ENCODE data around the gene ATG9B.

Gene ATG9B

DNA sequence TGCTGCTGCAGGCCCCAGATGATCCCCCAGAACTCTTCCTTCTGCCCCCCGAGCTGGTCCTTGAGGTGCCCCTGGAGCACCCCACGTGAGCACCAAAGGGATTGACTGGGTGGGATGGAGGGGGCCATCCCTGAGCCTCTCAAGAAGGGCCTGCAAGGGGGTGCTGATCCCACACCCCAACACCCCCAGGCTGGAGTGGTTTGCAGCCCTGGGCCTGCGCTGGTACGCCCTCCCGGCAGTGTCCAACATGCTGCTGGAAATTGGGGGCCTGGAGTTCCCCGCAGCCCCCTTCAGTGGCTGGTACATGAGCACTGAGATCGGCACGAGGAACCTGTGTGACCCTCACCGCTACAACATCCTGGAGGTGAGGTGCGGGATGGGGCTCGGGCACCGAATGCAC, 25.3 kb downstream of the ATG9B start:
- no peak for DNase-seq (ENCODE audit: low read depth, low spot score)

DNA sequence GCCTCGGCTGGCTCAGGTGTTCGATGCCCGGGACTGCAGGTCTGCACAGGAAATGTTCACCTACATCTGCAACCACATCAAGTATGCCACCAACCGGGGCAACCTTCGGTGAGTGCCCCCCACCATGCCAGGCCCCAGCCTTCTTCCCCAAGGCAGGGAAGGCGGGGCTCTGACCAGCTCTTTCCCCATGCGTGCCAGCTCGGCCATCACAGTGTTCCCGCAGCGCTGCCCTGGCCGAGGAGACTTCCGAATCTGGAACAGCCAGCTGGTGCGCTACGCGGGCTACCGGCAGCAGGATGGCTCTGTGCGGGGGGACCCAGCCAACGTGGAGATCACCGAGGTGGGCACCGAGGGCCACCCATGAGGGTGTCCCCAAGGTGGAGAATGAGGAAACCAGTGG, 26.0 kb downstream of the ATG9B start:
- DNase-seq (ENCODE audit: low read depth, low spot score): no peak

DNA sequence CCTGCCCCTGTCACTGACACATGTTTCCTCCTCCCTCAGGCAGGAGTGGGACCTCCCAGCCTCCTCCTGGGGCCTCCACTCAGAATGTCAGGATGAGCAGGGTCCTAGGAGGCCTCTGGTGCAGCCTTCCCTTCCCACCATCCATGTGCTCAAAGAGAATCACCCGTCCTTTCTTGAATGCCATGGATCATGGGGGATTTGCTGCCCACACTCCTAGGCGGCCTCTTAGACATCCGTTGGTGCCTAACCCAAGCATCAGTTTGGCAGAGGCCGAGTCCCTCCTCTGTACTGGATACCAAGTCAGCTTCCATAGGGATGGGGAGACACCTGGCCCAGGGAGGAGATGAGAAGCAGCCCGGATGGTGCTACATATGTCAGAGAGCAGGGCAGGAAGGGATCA, 26.5 kb downstream of the ATG9B start:
- no peak for DNase-seq (ENCODE audit: low read depth, low spot score)

DNA sequence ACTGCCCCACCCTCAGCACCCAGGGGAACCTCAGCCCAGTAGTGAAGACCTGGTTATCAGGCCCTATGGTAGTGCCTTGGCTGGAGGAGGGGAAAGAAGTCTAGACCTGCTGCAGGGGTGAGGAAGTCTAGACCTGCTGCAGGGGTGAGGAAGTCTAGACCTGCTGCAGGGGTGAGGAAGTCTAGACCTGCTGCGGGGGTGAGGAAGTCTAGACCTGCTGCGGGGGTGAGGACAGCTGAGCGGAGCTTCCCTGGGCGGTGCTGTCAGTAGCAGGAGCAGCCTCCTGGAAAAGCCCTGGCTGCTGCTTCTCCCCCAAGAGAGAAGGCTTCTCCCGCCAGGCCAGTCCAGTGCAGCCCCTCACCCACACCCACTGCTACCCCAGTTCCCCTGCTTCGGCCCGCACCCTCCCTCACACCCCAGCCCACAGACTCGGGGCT, 27.2 kb downstream of the ATG9B start:
- no peak for DNase-seq (ENCODE audit: low read depth, low spot score)

DNA sequence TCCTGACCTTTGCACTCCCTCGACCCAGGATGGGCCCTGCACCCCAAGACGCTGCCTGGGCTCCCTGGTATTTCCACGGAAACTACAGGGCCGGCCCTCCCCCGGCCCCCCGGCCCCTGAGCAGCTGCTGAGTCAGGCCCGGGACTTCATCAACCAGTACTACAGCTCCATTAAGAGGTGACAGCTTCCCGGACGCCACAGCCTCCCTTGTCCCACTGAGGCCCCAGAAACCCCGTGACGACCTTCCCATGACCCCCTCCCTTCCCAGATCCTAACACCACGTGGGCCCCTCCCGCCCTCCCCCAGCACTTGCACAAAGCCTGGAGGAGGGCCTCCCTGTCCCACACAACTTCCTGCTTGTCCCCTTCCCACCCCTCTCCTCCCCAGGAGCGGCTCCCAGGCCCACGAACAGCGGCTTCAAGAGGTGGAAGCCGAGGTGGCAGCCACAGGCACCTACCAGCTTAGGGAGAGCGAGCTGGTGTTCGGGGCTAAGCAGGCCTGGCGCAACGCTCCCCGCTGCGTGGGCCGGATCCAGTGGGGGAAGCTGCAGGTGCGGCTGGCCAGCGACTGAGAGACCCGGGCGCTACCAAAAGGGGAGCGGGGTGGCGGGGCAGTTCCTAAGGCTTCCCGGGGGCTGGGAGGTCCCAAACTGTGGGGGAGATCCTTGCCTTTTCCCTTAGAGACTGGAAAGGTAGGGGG, 27.8 kb downstream of the ATG9B start:
- no peak for DNase-seq (ENCODE audit: low read depth, low spot score)

DNA sequence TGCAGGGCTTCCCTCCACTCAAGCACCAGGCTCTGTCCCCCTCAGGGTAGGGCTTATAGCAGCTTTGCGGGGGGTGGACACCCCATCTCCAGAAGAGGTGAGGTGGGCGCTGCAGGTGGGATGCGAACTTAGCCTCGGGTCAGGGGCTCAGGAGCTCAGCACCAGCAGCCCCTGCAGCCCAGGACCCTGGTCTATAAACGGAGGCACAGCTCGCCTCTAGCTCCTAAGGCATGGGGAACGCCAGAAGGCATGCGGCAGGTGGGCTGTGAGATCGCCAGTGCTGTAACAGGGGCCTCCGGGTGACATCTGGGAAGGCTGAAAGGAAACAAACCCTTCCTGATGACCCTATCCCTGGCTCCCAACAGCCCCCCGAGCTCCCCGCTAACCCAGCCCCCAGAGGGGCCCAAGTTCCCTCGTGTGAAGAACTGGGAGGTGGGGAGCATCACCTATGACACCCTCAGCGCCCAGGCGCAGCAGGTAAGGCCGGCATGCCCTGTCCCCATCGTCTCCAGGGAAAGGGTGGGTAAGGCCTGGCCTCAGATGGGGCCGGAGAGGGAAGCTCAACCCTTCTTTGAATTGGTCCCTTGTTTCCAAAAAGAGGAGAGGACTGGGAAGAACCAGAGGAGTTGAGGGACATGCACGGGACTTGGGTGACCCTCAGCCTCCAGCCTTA, 29.3 kb downstream of the ATG9B start:
- DNase-seq (ENCODE audit: low read depth, low spot score): no peak

DNA sequence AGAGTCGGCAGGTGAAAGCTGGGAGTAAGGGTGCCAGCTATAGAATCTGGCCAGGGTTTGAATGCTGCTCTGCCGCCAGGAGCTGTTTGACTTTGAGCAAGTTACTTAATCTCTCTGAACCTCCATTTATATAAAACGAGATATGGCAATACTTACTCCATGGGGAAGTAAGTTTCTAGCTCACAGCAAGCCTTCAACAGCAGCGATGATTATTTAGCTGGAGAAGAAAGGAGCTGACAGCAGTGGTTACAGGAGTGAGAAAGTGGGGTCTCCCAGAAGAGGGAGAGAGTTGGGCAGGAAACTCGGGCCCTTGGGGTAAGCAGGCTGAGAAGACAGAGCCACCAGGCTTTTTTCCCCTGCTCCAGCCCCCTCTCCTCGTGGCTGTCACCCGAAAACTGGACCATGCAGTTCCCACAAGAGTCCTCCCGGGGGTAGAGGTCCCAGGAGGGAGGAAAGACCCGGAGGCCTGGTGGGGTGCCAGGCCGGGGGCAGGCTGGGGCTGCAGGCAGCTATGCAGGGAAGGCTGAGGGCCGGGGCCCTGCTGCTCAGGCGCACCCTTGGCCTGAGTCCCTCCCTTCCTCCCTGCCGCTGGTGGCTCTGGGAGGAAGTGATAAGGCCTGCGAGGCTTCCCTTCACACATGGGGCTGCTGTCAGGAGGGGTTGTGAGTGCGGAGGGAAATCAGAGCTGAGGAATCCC, 30.0 kb downstream of the ATG9B start:
- DNase-seq (ENCODE audit: low read depth, low spot score): no peak

DNA sequence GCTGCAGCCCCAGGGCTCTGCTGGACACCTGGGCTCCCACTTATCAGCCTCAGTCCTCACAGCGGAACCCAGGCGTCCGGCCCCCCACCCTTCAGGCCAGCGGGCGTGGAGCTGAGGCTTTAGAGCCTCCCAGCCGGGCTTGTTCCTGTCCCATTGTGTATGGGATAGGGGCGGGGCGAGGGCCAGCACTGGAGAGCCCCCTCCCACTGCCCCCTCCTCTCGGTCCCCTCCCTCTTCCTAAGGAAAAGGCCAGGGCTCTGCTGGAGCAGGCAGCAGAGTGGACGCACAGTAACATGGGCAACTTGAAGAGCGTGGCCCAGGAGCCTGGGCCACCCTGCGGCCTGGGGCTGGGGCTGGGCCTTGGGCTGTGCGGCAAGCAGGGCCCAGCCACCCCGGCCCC, 30.8 kb downstream of the ATG9B start:
- DNase-seq (ENCODE audit: low read depth, low spot score): no peak

DNA sequence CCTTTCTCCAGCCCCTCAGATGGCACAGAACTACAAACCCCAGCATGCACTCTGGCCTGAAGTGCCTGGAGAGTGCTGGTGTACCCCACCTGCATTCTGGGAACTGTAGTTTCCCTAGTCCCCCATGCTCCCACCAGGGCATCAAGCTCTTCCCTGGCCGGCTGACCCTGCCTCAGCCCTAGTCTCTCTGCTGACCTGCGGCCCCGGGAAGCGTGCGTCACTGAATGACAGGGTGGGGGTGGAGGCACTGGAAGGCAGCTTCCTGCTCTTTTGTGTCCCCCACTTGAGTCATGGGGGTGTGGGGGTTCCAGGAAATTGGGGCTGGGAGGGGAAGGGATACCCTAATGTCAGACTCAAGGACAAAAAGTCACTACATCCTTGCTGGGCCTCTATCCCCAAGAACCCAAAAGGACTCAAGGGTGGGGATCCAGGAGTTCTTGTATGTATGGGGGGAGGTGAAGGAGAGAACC, 31.4 kb downstream of the ATG9B start:
- DNase-seq (ENCODE audit: low read depth, low spot score): no peak

DNA sequence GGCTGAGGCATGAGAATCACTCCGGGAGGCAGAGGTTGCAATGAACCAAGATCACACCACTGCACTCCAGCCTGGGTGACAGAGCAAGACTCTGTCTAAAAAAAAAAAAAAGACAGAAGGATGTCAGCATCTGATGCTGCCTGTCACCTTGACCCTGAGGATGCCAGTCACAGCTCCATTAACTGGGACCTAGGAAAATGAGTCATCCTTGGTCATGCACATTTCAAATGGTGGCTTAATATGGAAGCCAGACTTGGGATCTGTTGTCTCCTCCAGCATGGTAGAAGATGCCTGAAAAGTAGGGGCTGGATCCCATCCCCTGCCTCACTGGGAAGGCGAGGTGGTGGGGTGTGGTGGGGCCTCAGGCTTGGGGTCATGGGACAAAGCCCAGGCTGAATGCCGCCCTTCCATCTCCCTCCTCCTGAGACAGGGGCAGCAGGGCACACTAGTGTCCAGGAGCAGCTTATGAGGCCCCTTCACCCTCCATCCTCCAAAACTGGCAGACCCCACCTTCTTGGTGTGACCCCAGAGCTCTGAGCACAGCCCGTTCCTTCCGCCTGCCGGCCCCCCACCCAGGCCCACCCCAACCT, 32.1 kb downstream of the ATG9B start:
- no peak for DNase-seq (ENCODE audit: low read depth, low spot score)

DNA sequence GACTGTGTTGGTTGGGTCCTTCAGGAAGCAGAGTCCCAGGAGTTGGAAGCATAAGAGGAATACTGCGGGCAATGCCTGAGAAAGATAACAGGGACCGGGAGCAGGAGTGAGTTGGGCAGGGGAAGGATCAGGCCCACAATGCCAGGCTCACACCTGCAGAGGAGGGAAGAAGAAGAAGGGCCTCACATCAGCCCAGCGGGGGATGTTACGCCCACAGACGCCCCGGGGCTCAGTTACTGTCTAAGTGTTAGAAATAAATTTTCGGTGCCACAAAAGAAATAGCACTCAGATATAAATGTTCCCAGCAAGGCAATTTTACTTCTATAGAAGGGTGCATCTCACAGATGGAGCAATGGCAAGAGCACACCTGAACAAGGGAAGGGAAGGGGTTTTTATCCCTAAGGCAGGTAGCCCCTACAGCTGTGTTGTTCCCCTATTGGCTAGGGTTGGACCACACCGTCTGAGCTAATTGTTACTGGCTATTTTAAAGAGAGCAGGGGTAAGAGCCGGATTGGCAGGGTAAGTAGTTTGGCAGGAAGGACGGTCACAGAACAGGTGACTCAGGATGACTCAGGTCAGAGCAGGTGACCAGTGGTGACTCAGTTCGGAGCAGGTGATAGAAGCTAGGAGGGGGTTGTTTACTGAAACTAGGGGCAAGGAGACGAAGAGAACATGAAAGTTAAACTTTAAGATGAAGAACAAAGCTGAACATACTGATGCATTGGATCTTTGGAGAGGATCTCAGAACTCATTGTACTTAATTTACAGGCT, 33.7 kb downstream of the ATG9B start, which contains the start of gene NOS3:
TSS of gene NOS3 (plus strand) at position 602 of the 771 bp plus-strand sequence. CDS start 2,787 bp downstream, outside the sequence.
- no peak for DNase-seq (ENCODE audit: low read depth, low spot score)

DNA sequence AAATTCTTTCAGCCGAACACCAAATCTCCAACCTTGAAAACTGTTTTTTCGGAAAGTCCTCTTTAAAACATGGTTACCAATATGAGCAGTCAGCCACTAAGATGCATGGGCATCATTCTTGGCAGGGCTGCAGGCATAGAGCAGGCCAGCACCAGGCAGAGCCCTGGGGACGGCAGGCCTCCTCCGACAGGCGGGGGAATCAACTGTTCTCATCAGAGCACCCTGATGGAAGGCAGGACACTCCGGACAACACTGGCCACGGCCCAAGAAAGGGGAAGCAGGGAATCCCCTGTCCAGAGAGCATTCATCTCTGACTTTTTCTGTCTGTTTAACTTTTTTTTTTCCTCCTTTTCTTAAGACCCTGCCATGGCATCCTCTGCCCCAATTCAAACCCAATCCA, 34.8 kb downstream of the ATG9B start:
- no peak for DNase-seq (ENCODE audit: low read depth, low spot score)

DNA sequence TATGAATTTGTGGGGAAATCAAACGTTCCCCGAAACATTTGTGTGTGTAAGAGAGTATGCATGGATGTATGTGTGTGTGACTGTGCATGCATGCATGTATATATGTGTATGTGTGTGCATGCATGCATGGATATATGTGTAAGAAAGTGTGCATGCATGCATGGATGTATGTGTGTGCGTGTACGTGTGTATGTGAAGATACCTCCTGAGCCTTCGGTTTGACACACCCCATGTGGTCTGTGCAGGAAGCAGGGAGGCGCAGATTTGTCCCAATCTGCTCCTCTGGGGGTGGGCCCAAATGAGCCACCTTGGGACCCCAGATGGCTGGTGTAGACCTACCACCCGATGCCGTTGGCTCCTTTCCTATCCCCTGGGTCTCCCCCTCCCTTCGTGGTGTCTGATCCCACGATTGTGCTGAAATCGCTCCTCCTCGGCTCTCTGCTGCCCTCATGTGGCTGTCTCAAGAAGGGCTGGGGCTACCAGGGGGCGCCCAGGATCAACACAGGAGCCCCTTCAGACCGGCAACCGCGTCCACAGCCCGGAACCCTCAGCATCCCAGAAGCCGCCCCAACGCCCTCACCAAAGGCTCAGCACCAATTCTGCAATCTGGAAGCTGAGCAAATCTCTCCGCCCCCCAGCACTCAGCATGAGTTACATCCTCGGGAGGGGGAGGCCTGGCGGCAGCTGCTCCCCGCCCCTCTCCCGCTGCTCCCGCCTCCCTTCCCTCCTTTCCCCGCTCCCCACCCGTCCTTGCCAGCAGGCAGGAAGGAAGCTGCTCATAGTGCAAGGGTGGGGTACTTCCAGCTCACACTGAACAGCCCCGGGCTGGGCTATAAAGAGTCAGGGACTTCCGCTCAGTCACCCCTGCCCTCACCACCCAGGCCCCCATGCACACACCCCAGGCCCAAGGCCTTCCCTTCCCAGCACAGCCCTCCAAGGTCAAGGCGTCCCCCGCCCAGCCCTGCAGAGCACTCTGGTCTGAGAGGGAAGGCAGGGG, 35.8 kb downstream of the ATG9B start:
- no peak for DNase-seq (ENCODE audit: low read depth, low spot score)

DNA sequence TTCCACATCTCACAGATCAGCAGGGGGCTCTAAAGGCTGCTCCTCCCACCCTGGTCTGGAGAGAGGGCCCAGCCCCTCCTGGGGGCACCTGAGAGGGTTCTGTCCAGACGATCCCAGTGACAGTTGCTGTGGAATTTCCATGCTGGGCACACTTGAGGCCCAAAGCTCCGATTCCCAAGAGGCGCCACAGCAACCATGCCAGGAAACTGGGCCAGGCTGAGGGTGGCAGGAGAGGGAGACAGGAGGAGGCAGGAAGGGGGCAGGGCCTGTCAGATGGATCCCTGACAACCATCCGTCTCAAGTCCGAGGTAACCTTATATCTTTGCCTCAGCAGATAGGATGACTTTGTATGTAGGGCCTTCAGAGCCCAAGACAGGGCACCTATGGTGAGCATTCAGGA, 37.7 kb downstream of the ATG9B start:
- no peak for DNase-seq (ENCODE audit: low read depth, low spot score)

DNA sequence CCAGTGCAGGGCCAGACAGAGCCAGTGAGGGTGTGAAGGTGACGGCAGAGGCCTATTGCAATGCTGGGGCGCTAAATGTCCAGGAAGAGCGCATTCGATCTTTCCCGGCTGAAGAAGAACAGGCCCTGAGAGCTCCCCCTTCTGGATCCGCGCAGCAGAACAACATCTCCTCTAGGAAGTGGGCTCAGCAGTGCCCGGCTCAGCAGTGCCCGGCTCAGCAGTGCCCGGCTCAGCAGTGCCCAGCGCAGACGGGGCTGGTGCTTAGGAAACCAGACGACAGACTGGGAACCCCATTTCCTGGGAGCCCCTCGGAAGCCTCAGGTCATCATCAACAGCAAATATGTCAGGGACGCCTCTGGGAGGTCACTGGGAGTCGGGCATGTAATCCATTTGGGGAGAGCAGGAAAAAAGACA, 38.2 kb downstream of the ATG9B start:
- no peak for DNase-seq (ENCODE audit: low read depth, low spot score)

DNA sequence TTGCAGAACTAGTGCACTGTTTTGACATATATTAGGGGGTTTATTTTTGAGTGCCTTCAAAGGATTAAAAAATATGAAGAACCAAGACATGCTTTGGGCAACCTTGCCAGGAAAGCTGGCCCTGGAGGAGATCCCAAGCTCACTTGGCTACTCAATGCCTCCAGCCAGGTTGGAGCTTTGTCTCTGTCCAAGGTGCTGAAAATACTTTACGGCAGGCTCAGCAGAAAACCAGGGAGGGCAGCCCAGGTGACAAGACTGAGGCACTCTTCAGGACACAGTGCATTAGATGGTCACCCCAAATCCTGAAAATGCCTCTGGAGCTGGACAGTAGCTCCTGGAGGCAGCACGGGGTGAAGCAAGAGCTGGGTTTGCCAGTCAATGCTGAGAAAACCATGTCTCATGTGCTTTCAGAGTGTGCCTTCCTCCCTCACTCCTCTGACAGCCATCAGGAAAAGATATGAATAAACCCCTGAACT, 40.4 kb downstream of the ATG9B start:
- no peak for DNase-seq (ENCODE audit: low read depth, low spot score)

DNA sequence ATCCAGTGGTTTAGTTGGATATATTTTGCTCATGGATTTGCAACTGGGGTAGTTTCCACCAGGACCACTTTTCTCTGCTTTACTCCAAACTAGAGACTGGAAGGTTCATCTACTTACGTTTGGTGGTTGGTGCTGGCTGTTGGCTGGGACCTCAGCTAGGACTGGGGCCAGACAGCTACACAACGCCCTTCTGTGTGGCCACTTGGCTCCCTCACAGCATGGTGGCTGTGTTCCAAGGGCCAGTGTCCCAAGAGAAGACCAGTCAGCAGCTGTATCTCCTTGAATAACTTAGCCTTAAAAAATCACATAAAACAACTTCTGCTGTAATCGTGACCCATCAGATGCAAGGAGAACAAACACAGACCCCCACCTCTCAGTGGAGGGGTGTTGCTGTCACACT, 41.9 kb downstream of the ATG9B start:
- no peak for DNase-seq (ENCODE audit: low read depth, low spot score)

DNA sequence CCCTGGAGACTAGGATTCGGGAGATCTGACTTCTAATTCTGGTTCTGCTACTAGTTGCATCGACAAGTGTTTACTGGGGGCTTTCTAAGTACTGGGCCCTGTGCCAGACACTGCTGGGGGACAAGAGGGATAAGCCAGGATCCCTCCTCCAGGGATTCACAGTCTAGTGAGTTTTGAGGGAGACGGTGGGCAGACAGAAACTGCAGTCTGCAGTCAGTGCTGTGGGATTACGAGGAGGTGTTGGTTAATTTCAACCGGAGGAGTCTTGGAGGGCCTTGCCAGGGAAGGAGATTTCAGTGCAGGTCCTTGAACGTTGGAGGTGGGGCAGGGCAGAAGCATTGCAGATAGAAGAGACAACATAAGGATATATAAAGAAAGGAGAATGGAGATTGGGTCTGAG, 42.6 kb downstream of the ATG9B start:
- DNase-seq (ENCODE audit: low read depth, low spot score): no peak

DNA sequence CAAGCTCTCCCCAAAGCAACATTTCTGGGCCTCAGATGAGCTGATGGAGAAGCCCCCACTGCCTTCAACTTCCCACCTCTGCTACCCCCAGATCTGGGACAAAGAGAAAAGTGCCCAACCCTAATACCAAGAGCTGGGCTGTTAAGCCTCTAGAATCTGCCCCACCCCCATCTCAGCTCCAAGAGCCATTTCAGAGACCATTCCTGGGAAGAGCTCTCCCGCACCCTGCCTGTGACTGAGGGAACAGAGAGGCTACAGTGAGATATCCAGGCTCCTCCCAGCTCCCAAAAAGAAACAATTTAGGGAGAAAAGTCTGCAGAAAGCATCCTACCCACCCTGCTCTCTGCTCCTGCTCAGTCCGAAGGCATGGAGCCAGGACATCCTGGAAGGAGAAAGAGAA, 43.6 kb downstream of the ATG9B start:
- DNase-seq (ENCODE audit: low read depth, low spot score): no peak

DNA sequence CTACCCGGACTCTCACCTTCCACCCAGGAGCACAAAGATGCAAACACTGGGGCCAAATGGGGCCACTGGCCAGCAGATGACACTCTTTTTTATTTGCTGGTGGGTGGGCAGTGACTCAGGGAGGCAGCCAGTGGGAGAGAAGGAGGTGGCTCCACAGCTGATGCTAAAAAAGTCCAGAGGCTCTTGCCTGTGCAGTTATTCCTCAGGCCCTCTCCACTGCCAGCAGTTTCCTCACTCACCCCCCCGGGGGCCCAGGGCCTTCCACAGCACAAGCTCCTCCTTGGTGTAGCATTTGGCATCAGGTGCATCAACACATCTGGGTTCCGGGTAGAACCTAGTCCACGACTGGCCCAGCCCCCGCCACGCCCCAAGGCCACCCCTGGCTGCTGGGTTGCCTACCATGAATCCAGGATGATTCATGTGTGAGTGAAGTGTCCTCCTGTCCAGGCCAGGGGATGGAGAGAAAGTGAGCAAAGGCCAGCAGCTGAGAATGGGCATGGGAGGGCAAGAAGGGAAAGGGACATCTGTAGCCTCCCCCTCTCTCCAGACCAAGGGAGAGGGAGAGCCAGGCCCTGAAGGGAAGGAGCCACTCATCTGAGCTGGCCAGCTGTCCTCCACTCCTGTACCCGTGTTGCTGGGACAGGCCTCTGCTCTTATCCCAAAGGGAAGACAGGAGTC, 44.4 kb downstream of the ATG9B start:
- DNase-seq (ENCODE audit: low read depth, low spot score): no peak
